ENCODE data around the gene KRTAP10-3.
"Not testable (repeated sequence)": the region's sequence is repeated elsewhere in the genome, so short reads cannot be mapped to it uniquely, and the experiment has no call there.

KRTAP10-3 gene

DNA sequence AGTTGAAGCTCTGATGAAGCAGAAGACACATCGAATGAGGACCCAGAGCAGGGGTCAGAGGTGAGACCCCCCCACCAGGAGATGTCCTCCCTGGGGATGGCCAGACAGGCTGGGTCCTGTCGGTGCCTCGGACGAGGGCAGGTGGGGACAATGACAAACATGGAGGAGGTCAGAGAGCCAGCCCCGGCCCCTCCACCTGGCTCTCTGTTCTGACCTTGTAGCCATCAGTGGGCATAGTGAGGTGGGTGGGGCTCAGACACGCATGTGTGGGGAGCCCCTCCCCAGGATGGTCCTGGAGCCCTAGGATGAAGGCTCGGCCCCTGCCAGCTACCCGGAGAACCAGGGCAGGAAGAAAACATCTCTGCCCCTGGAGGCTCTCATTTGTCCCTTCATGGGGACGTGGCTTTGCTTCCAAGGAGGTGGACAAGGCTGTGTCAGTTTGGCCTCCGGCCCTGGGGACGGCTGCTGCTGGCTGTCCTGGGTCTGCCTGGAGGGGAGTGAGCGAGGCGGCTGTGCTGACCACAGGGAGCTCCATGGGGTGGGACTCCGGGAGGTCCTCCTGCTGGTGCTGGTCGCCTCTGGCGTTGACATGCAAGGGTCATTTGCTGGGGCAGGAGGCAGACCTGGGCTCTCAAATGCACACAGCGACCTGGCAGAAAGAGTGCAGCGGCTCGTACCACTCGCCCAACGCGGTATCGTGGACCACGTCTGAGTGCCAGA lies 31.2 kb upstream of the KRTAP10-3 start:
- no peak for DNase-seq

DNA sequence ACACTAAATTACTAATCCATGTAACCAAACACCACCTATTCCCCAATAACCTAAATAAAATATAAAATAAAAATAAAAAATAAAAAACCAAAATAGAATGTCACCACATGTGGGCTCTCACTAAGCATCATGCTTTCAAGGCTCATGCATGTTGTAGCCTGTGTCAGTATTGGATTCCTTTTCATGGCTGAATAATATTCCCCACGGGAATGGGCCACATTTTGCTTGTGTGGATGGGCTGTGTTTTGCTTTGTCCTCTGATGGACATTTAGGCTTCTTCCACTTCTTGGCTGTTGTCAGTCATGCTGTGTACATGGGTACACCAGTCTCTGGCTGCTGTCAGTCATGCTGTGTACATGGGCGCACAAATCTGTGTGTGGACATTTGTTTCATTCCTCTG lies 30.5 kb upstream of the KRTAP10-3 start:
- no peak for DNase-seq

DNA sequence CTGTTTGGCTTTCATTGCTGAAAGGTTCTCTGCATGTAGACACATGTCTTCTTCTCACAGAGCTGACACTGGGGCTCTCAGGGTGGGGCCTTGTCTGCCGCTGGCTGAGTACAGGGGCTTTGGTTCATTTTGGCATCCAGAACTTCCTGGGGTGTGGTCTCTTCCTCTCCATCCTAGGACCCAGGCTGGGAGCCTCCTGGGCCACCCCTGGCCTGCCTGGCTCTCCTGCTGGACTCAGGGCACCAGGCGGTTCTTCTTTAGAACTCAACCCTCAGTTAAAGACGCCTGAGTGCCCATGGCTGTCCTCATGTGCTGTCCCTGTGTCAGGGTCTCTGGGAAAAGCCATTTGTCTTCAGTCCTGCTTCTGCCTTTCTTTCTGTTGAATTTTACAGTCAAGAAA lies 27.3 kb upstream of the KRTAP10-3 start:
- DNase-seq, result no peak

DNA sequence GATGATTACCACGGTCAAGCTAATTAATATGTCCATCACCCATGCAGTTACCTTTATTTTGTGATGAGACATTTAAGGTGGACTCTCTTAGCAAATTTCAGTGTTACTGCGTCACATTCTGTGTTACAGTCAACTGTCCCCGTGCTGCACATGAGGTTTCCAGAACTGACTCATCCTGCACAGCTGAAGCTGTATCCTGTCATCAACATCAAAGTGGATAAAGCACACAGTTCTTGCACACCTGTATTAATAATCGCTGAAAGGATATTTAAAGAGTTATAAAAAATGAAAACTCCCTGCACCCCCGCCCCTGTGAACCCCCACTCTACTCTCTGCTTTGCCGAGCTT lies 25.2 kb upstream of the KRTAP10-3 start:
- DNase-seq, result no peak

DNA sequence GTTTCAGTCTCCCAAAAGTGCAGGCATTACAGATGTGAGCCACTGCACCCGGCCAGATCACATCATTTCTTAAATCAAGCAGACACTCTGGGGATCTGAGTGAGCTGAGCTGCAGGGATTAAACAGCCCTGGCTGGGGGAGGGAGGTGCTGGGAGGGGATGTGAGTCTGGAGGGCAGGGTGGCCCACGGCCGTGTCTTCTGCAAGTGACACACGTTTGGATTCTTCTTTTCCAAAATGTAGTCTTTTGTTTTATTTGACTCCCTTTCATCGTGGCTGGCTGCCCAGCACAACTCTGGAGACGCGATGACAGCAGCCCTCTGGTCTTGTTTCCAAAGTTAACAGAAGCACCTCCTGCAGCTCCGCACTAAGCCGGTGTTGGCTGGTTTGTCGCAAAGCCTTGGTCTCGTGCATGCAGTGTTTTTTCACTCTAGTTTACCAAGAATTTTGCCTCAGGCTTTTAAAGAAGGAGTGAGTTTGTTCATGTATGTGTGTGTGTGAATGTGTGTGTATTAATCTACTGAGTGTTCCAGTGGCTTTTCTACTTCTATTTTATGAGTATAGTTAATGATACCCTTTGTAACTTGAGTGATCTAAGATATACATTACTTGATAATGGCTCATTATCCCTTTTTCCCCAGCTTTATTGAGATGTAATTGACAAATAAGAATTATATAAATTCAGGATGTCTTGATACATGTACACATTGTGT lies 24.6 kb upstream of the KRTAP10-3 start:
- DNase-seq, result no peak

DNA sequence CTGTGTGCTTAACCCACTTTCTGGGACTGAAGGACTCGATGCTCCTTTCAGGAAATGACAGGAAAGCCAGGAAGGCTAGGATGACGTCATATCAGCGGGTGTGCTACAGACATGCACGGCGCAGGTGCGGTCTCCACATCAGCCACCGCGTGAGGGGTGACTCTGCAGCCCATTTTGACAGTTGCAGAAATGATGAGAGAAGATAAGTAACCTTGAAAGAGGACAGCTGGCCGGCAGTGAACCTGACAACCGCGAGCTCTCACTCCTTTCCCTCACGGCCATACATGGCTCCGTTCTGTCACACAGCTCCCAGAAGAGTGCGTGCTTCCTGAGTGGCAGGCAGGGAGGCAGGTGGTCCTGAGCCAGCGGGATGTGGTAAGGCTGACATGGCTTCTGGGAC lies 23.5 kb upstream of the KRTAP10-3 start:
- no peak for DNase-seq

DNA sequence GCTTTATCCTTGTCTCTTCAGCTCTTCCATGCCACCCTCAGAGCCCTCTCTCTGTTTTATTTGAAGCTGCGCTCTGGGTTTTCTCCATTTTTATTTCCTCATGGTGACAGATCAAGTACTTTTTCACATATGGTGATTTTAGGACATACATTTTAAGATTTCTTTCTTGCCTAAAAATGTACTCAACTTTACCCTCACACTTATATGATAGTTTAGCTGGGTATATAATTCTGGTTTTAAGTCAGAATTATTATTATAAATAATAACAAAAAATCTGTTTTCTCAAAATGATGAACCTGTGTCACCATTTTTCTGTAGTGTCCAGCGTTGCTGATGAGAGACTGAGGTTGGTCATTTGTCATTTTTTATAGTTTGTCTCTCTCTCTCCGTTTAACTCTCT lies 22.6 kb upstream of the KRTAP10-3 start:
- no peak for DNase-seq

DNA sequence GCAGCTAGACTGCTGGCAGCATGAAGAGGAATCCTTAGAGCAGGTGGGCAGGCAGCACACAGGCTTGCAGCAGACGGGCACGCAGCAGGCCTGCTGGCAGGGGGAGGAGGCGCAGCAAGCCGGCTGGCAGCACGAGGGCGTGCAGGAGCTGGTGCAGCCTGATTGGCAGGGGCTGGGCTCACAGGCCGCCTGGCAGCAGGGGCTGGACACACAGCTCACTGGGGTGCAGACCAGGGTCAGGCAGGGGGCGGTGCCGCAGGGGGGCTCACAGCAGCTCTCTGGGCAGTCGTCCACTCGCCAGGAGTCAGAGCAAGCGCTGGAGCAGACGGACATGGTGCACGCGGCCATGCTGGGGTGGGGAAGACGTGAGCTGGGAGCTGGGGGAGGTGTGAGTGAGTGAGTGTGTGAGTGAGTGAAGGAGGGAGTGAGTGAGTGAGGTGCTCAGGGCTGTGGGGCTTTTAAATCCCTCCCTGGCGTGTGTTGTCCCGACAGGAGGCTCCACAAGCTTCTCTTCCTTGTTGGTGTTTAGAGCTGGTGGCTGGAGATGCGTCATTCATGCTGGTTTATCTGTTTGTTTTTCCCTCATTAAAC lies 21.7 kb upstream of the KRTAP10-3 start, which contains the start of gene KRTAP10-5:
Gene KRTAP10-5 (minus strand): TSS at position 374 of the 591 bp plus-strand sequence. CDS start 26 bp downstream, at position 348.
- DNase-seq, result not testable (repeated sequence)

DNA sequence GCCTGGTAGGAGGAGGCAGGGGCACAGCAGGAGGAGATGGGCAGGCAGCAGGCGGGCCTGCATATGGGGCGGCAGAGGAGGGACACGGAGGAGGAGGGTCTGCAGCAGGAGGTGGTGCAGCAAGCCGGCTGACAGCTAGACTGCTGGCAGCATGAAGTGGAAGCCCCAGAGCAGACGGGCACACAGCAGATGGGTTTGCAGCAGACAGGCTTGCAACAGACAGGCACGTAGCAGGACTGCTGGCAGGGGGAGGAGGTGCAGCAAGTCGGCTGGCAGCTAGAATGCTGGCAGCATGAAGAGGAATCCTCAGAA lies 21.2 kb upstream of the KRTAP10-3 start:
- DNase-seq, result no peak

DNA sequence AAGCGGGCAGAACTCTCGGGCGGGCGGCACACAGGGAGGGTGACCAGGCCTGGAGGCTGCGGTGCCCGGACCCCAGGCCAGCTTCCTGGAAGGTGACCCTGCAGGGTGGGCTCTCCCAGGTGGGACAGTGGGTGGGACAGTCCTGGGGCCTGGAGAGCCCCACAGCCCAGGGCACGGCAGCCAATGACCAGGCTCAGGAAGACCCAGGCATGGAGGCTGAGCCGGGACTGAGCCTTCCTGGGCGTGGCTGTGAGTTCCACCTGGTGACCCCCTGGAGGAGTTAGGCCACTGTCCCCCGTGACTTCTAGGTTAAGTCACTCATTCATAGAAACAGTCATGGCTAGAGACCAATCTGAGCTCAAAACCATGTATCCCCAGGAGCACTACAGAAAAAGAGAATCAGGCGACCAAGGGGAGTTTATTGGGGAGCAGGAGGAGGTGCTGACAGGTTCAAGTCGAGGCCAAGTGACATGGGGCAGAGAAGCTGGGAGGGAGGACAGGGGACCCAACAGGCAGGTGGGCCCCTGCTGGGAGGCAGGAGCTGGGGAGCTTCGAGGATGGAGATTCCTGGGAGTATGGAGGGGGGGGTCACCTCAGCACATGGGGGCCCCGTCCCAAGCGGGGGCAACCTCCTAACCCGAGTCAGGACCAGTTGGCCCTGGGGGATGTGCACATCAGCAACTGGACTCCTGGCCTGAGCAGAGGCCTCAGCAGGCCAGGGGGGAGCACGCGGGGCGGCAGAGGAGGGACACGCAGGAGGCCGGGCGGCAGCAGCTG lies 20.6 kb upstream of the KRTAP10-3 start:
- DNase-seq, result no peak

DNA sequence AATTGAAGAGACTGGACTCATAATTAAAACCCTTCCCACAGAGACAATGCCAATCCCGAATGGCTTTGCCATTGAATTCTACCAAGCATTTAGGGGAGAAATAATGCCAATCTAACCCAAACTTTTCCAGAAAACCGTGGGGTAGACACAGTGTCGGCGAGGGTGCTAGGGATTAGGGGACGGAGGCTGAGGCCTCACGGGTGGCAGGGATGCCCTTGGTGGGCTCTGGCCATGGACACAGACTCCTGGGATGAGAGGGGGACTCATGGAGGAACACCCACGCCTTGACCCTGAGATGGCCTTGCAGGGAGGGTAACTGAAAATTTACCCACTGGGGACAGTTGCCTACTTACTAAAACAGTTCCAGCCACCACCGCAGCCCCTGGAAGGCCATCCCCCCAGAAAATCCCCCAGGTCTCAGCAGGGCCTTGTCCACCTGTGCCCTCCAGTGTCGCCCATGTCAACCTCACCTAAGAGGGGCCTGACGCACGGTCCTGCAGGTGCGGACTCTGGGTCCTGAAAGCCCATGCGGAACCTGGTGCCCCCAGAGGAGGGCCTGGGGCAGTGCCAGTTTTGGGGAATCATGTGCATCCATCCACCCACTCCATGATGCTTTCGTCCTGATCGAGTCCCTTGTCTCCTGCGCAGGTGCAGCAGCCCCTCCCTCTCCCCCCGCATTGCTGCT lies 19.9 kb upstream of the KRTAP10-3 start:
- DNase-seq, result no peak

DNA sequence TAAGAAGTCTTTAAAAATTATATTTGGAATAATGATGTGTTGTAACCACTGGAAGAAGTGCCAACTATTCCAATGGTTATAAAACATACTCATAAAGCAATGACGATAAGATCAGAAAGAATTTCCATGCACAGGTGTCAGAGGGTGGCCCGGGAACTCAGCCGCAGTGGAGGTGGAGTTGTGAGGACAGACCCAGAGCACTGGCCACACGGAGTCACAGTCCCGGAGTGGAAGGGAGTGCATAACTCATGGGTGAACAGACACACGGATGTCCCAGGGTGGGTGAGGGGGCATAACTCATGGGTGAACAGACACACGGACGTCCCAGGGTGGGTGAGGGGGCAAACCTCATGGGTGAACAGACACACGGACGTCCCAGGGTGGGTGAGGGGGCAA lies 17.4 kb upstream of the KRTAP10-3 start:
- DNase-seq, result no peak

DNA sequence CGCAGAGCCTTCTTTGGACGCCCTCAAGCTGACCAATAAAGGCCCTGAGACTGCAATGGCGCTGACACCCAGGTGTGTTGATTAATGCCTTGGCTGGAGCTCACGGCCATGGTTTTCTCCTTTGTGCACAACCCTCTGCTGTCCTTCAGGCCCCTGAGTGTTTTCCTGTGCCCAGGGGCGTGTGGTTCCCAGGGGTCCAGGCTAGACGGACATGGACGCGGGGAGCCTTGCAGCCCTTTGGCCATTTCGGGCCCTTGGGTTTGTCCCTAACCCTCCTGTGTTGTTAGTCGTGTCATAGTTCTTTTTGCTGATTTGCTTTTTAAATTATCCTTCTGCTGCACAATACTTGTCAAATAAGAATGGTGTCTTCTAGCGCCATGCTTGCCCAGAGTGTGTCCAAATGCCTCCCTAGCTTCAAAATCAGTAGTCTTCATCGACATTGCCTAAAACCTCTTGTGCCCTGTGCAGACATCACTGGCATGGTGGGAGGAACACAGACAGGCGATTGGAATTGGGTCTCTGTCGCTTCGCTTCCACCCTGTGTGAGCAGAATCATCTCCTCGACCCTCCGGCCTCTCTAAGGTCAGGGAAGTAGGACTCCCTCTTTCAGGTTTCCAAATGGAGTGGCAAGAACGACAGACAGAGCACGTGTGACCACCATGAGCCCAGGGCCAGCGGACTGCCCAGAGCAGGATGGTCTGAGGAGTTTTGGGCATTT lies 16.9 kb upstream of the KRTAP10-3 start:
- no peak for DNase-seq

DNA sequence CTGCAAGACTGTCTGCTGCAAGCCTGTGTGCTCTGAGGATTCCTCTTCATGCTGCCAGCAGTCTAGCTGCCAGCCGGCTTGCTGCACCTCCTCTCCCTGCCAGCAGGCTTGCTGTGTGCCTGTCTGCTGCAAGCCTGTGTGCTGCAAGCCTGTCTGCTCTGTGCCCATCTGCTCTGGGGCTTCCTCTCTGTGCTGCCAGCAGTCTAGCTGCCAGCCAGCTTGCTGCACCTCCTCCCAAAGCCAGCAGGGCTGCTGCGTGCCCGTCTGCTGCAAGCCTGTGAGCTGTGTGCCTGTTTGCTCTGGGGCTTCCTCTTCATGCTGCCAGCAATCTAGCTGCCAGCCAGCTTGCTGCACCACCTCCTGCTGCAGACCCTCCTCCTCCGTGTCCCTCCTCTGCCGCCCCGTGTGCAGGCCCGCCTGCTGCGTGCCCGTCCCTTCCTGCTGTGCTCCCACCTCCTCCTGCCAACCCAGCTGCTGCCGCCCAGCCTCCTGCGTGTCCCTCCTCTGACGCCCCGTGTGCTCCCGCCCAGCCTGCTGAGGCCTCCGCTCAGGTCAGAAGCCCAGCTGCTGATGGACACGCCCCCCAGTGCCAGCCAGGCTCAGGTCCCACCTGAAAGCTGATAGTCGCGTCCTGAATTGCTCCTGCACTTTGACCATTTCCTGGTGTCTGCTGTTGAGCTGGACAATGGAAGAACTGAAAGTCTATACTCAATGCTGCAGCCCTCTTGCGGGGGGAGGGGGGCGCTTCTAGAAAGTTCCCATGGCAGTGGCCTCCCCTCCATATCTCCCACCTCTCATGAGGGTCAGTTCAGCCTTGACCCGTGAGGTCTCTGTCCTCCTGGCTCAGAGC lies 16.1 kb upstream of the KRTAP10-3 start:
- DNase-seq, result no peak

DNA sequence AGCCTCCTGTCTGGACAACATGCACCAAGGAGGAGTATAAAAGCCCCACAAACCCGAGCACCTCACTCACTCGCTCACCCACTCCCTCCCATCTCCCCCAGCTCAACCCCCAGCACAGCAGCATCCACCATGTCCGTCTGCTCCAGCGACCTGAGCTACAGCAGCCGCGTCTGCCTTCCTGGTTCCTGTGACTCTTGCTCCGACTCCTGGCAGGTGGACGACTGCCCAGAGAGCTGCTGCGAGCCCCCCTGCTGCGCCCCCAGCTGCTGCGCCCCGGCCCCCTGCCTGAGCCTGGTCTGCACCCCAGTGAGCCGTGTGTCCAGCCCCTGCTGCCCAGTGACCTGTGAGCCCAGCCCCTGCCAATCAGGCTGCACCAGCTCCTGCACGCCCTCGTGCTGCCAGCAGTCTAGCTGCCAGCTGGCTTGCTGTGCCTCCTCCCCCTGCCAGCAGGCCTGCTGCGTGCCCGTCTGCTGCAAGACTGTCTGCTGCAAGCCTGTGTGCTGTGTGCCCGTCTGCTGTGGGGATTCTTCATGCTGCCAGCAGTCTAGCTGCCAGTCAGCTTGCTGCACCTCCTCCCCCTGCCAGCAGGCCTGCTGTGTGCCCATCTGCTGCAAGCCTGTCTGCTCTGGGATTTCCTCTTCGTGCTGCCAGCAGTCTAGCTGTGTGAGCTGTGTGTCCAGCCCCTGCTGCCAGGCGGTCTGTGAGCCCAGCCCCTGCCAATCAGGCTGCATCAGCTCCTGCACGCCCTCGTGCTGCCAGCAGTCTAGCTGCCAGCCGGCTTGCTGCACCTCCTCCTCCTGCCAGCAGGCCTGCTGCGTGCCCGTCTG lies 15.2 kb upstream of the KRTAP10-3 start, which contains the start of gene KRTAP10-4:
Gene KRTAP10-4 (plus strand): TSS at position 100 of the 827 bp plus-strand sequence. CDS start 30 bp downstream, at position 130.
- not testable (repeated sequence) for DNase-seq

DNA sequence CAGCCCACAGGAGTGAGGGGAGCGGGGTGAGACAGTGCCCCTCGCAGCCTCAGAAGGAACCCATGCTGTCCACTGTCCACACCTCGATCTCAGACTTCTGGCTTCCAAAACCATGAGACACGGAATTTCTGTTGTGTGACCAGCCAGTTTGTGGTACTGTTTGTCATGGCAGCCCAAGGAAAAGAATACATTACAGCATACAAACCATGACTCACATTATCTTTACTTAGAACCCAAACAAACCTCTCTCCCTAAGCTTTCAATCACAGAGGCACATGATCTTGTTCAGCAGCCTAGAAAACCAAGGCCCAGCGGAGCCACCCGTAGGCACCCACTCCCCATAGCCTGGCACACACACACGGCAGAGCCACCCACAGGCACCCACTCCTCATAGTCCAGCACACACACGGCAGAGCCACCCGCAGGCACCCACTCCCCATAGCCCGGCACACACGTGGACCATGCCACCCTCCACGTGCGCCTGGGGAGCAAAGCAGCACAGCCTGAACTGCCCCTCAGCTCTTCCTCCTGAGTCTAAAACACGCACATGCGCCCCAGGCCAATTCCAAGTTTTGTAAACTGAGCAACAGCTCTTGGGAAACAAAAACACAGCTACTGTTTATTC lies 14.5 kb upstream of the KRTAP10-3 start:
- no peak for DNase-seq

DNA sequence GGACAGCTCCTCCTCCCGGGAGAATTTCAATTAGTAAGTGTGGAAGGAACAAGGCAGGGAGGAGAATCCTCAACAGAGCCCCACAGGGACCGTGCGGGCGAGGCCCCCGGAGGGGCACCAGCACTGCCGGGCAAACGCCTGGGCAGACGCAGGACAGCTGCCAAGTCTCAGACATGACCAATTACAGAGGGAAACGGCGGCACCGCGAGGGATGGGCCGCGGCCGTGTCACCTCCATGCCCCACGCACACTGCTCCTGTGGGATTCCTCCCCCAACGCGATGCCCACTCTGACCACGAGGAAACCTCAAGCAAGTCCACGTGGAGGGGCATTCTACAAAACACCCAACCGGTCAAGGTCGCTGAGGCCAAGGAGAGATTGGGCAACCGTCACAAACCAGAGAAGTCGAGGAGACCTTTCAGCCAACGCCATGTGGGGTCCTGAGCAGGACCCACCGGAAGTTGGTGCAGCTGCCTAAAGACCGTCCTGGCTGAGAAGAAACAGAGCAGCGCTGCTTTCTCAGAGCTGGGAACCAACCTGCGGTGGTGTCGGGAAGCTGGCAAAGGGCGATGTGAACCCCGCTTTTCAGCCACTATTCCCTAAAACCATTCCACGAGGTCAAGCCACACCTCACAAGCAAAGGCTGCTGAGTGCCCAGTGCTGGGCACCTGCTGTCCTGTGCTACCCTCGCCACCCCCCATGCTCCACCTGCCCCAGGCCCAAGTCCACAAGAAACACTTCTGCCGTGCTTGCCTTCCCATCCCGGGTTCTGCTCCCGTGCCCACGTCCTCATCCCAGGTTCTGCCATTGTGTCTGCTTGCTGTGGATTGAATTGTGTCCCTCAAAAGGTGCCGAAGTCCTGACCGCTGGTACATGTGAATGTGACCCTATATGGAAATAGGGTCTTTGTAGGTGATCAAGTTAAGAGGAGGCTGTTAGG lies 13.5 kb upstream of the KRTAP10-3 start:
- DNase-seq, result no peak

DNA sequence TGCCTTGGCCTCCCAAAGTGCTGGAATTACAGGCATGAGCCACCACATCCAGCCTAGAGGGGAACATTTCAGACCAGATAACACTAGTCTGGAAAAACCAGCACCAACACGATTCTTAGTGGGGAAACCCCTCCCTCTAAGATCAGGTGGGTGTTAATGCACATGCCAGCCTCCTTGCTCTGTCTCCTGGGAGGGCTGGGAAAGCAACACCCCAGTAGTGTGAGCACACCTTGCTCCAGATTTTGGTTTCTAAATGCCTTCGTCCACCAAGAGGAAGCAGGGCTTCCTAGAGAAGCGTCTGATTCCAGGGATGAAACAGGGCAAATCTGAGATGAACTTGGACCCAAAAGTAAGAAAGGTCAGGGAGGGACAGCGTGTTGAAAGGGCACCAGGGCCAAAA lies 12.7 kb upstream of the KRTAP10-3 start:
- no peak for DNase-seq

All from activated gamma-delta T cell treated with Interleukin-2 at 50 U/mL for 16 hours (primary cell).